Measurements from ENCODE around the gene ITGAX. TPM values are rescaled to one million over a fixed set of nuclear protein-coding genes. Genes with fewer than 3 reads are reported as not detected.
"Not testable (repeated sequence)": the region's sequence is repeated elsewhere in the genome, so short reads cannot be mapped to it uniquely, and the experiment has no call there.

The ITGAX gene
- total and polyA plus RNA-seq, 4 experiments from 2014 or later = 0.09 to 6.3 (median 4.6) TPM; not detected in 1

DNA sequence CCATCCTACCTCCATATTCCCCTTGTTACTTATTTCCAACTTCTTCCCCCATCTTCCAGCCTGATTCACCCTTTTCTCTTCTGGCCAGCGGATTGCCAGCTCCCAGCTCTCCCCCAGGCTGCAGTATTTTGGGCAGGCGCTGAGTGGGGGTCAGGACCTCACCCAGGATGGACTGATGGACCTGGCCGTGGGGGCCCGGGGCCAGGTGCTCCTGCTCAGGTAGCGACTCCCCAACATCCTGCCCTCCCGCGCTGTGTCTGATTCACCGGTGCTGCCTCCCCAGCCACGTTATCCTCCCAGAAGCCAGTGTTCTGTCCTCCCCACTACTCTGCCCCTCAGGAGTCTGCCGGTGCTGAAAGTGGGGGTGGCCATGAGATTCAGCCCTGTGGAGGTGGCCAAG is 57.8 kb downstream of the ITGAX start:
- intact Hi-C loops (cut with micrococcal nuclease) = no loop called here
- H3K27ac ChIP-seq (ENCODE audit: low read depth, low read length) = no peak overlapping the region

GRCh38 chr16:31413381-31413780 is 58.4 kb downstream of the ITGAX start:
- Histone ChIP-seq H3K9me3 (ENCODE audit: control insufficient read depth in 1 of 2, low read length in 2 of 2) (no peaks in the 10 kb centered on the region), H3K4me1 (ENCODE audit: insufficient read depth, low read length) (no peaks in the 10 kb centered on the region), H3K27ac (ENCODE audit: low read depth, low read length) (no peak overlapping the region), H3K36me3 (ENCODE audit: insufficient read depth, low read length) (no peaks in the 10 kb centered on the region), H3K27me3 (ENCODE audit: insufficient read depth, low read length) (no peaks in the 10 kb centered on the region), H3K4me3 (ENCODE audit: low read length in 2 of 2) (no peak overlapping the region)
- no peaks in the 10 kb centered on the region for H3K36me3 Mint-ChIP-seq
- DNase-seq = no peak
- H3K4me3 Mint-ChIP-seq = no peak overlapping the region
- H3K27me3 Mint-ChIP-seq = peaks cover 7 to 11% of the 10 kb centered on the region in 2 donors
- H3K4me1 Mint-ChIP-seq = peaks cover 4 to 11% (median 7%) of the 10 kb centered on the region in 4 donors
- CTCF ChIA-PET (ENCODE audit: partially characterized antibody) = no interaction called here
- POLR2A ChIA-PET (ENCODE audit: partially characterized antibody) = no interaction called here
- H3K9me3 Mint-ChIP-seq = peaks cover 0 to 2% (median 0%) of the 10 kb centered on the region in 8 donors
- peak overlapping the region in 1 of 7 donors; percentile 13 for H3K27ac Mint-ChIP-seq
- intact Hi-C loops (cut with micrococcal nuclease) = no loop called here

More for the DNA sequence above, 57.8 kb downstream of the ITGAX start:
- no peak overlapping the region for H3K4me3 Mint-ChIP-seq
- no peak overlapping the region for H3K4me3 ChIP-seq (ENCODE audit: low read length in 2 of 2)
- H3K9me3 ChIP-seq (ENCODE audit: control insufficient read depth in 1 of 2, low read length in 2 of 2) = no peaks in the 10 kb centered on the region
- H3K36me3 Mint-ChIP-seq = no peaks in the 10 kb centered on the region
- no peak for DNase-seq
- no peak overlapping the region for H3K27ac Mint-ChIP-seq
- no peaks in the 10 kb centered on the region for H3K27me3 ChIP-seq (ENCODE audit: insufficient read depth, low read length)
- peaks cover 0 to 2% (median 0%) of the 10 kb centered on the region in 8 donors for H3K9me3 Mint-ChIP-seq
- POLR2A ChIA-PET (ENCODE audit: partially characterized antibody) = no interaction called here
- peaks cover 4 to 11% (median 7%) of the 10 kb centered on the region in 4 donors for H3K4me1 Mint-ChIP-seq
- H3K36me3 ChIP-seq (ENCODE audit: insufficient read depth, low read length) = no peaks in the 10 kb centered on the region
- no peaks in the 10 kb centered on the region for H3K4me1 ChIP-seq (ENCODE audit: insufficient read depth, low read length)
- CTCF ChIA-PET (ENCODE audit: partially characterized antibody) = no interaction called here
- H3K27me3 Mint-ChIP-seq = peaks cover 7 to 11% of the 10 kb centered on the region in 2 donors

DNA sequence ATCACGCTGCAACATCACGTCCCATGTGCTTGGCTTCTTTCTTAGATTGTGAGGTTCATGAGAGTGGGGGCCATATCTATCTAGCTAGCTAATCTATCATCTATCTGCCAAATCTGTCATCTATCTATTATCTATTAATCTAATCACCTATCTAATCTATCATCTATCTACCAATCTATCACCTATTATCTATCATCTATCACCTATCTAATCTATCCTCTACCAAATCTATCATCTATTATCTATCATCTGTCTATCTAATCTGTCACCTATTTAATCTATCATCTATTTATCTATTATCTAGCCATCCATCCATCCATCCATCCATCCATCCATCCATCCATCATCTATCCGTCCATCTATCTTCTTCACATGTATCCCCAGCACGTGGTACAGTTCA is 59.0 kb downstream of the ITGAX start:
- Histone ChIP-seq H3K4me3 (ENCODE audit: low read length in 2 of 2) (no peak overlapping the region), H3K9me3 (ENCODE audit: control insufficient read depth in 1 of 2, low read length in 2 of 2) (no peaks in the 10 kb centered on the region), H3K27ac (ENCODE audit: low read depth, low read length) (no peak overlapping the region), H3K4me1 (ENCODE audit: insufficient read depth, low read length) (no peaks in the 10 kb centered on the region), H3K27me3 (ENCODE audit: insufficient read depth, low read length) (no peaks in the 10 kb centered on the region), H3K36me3 (ENCODE audit: insufficient read depth, low read length) (no peaks in the 10 kb centered on the region)
- ChIA-PET POLR2A (ENCODE audit: partially characterized antibody) (no interaction called here), CTCF (ENCODE audit: partially characterized antibody) (no interaction called here)
- Mint-ChIP-seq H3K27me3 (peaks cover 4 to 11% of the 10 kb centered on the region in 2 donors), H3K4me3 (no peak overlapping the region), H3K36me3 (no peaks in the 10 kb centered on the region), H3K27ac (no peak overlapping the region), H3K4me1 (peaks cover 4 to 11% (median 7%) of the 10 kb centered on the region in 4 donors), H3K9me3 (peaks cover 0 to 2% (median 0%) of the 10 kb centered on the region in 8 donors)
- DNase-seq = no peak
- intact Hi-C loops (cut with micrococcal nuclease) = no loop called here

DNA sequence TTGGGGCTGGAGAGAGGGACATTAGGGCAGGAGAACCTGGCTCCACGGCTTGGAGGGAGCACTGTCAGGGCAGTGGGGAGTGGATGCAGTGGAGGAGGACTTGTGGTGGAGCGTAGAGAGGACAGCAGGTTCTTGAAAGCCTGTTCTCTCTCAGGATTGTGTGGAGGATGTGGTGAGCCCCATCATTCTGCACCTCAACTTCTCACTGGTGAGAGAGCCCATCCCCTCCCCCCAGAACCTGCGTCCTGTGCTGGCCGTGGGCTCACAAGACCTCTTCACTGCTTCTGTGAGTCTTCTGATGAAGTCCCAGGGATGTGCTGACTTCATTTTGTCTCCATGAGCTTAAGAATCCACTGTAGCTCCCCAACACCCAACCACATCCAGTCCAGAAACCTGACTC is 59.7 kb downstream of the ITGAX start:
- peaks cover 4 to 11% (median 8%) of the 10 kb centered on the region in 4 donors for H3K4me1 Mint-ChIP-seq
- intact Hi-C loops (cut with micrococcal nuclease) = no loop called here
- POLR2A ChIA-PET (ENCODE audit: partially characterized antibody) = no interaction called here
- no peaks in the 10 kb centered on the region for H3K9me3 ChIP-seq (ENCODE audit: control insufficient read depth in 1 of 2, low read length in 2 of 2)
- no peak overlapping the region for H3K4me3 ChIP-seq (ENCODE audit: low read length in 2 of 2)
- H3K4me3 Mint-ChIP-seq = no peak overlapping the region
- H3K27me3 Mint-ChIP-seq = peaks cover 4 to 11% of the 10 kb centered on the region in 2 donors
- H3K36me3 ChIP-seq (ENCODE audit: insufficient read depth, low read length) = no peaks in the 10 kb centered on the region
- H3K36me3 Mint-ChIP-seq = no peaks in the 10 kb centered on the region
- H3K9me3 Mint-ChIP-seq = peaks cover 0 to 2% (median 0%) of the 10 kb centered on the region in 8 donors
- no peak for DNase-seq
- CTCF ChIA-PET (ENCODE audit: partially characterized antibody) = no interaction called here
- no peaks in the 10 kb centered on the region for H3K27me3 ChIP-seq (ENCODE audit: insufficient read depth, low read length)
- no peaks in the 10 kb centered on the region for H3K4me1 ChIP-seq (ENCODE audit: insufficient read depth, low read length)
- no peak overlapping the region for H3K27ac Mint-ChIP-seq
- H3K27ac ChIP-seq (ENCODE audit: low read depth, low read length) = no peak overlapping the region

GRCh38 chr16:31416371-31416770 is 61.4 kb downstream of the ITGAX start:
- H3K4me3 Mint-ChIP-seq = no peak overlapping the region
- Histone ChIP-seq H3K36me3 (ENCODE audit: insufficient read depth, low read length) (no peaks in the 10 kb centered on the region), H3K4me3 (ENCODE audit: low read length in 2 of 2) (no peak overlapping the region), H3K27ac (ENCODE audit: low read depth, low read length) (no peak overlapping the region), H3K4me1 (ENCODE audit: insufficient read depth, low read length) (no peaks in the 10 kb centered on the region), H3K9me3 (ENCODE audit: control insufficient read depth in 1 of 2, low read length in 2 of 2) (no peaks in the 10 kb centered on the region), H3K27me3 (ENCODE audit: insufficient read depth, low read length) (no peaks in the 10 kb centered on the region)
- no peaks in the 10 kb centered on the region for H3K36me3 Mint-ChIP-seq
- no peak for DNase-seq
- peak overlapping the region in 1 of 7 donors; percentile 51 for H3K27ac Mint-ChIP-seq
- peaks cover 4 to 15% (median 12%) of the 10 kb centered on the region in 4 donors for H3K4me1 Mint-ChIP-seq
- H3K27me3 Mint-ChIP-seq = peaks cover 3 to 7% of the 10 kb centered on the region in 2 donors
- ChIA-PET POLR2A (ENCODE audit: partially characterized antibody) (no interaction called here), CTCF (ENCODE audit: partially characterized antibody) (no interaction called here)
- peaks cover 0 to 2% (median 0%) of the 10 kb centered on the region in 8 donors for H3K9me3 Mint-ChIP-seq
- intact Hi-C loops (cut with micrococcal nuclease) = no loop called here

GRCh38 chr16:31417036-31417435 is 62.1 kb downstream of the ITGAX start:
- H3K36me3 Mint-ChIP-seq; H3K4me3 Mint-ChIP-seq; H3K9me3 ChIP-seq (ENCODE audit: control insufficient read depth in 1 of 2, low read length in 2 of 2); H3K9me3 Mint-ChIP-seq; H3K27me3 ChIP-seq (ENCODE audit: insufficient read depth, low read length); intact Hi-C loops (cut with micrococcal nuclease); DNase-seq; H3K27me3 Mint-ChIP-seq; H3K36me3 ChIP-seq (ENCODE audit: insufficient read depth, low read length); H3K27ac Mint-ChIP-seq; CTCF ChIA-PET (ENCODE audit: partially characterized antibody); H3K4me3 ChIP-seq (ENCODE audit: low read length in 2 of 2); H3K27ac ChIP-seq (ENCODE audit: low read depth, low read length); H3K4me1 ChIP-seq (ENCODE audit: insufficient read depth, low read length); POLR2A ChIA-PET (ENCODE audit: partially characterized antibody): not testable (repeated sequence)
- H3K4me1 Mint-ChIP-seq = peaks cover 4 to 20% (median 15%) of the 10 kb centered on the region in 4 donors

DNA sequence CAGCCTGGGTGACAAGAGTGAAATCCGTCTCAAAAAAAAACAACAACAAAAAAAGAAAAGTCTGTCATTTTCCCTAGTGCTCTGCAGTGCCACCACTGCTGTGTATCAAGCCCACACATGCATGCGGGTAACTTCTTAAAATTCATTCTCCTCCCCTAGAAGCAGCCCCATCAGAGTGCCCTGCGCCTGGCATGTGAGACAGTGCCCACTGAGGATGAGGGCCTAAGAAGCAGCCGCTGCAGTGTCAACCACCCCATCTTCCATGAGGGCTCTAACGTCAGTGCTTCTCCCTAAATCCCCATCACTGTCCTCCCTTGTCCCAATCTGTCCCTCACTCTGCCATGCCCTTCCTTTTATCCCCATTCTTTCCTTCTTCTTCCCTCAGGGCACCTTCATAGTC is 62.9 kb downstream of the ITGAX start:
- H3K27ac ChIP-seq (ENCODE audit: low read depth, low read length) = no peak overlapping the region
- no peak overlapping the region for H3K4me3 ChIP-seq (ENCODE audit: low read length in 2 of 2)
- Mint-ChIP-seq H3K9me3 (peaks cover 0 to 2% (median 0%) of the 10 kb centered on the region in 8 donors), H3K4me3 (no peak overlapping the region), H3K4me1 (peaks cover 4 to 20% (median 15%) of the 10 kb centered on the region in 4 donors), H3K36me3 (no peaks in the 10 kb centered on the region), H3K27ac (no peak overlapping the region), H3K27me3 (peaks cover 3 to 6% of the 10 kb centered on the region in 2 donors)
- H3K36me3 ChIP-seq (ENCODE audit: insufficient read depth, low read length) = no peaks in the 10 kb centered on the region
- H3K27me3 ChIP-seq (ENCODE audit: insufficient read depth, low read length) = no peaks in the 10 kb centered on the region
- DNase-seq = no peak
- POLR2A ChIA-PET (ENCODE audit: partially characterized antibody) = no interaction called here
- intact Hi-C loops (cut with micrococcal nuclease) = no loop called here
- H3K9me3 ChIP-seq (ENCODE audit: control insufficient read depth in 1 of 2, low read length in 2 of 2) = no peaks in the 10 kb centered on the region
- CTCF ChIA-PET (ENCODE audit: partially characterized antibody) = no interaction called here
- H3K4me1 ChIP-seq (ENCODE audit: insufficient read depth, low read length) = no peaks in the 10 kb centered on the region
